ENCODE results near the gene C1QTNF3.

Gene C1QTNF3

DNA sequence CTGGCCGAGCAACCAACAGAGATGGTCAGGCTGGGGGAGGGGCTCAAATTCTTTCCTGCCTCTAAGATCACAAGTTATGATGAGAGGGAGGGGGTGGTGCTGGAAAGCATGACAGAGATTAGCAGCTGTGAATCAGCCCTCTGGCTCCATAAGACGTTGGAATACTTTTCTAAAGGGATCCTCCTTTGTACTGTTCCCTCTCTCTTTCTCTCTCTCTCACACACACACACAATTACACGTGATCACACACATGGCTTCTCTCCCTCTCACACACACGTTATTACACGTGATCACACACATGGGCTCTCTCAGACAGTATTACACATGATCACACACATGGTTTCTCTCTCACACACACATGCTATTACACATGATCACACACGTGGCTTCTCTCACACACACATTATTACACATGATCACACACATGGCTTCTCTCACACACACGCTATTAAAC lies 58.3 kb downstream of the C1QTNF3 start, which contains the start of gene SLC45A2:
SLC45A2 (minus strand) TSS at position 23 of the 454 bp plus-strand sequence. CDS start 110 bp downstream, outside the sequence.
- CTCF ChIA-PET: interaction anchor here (1.0 to 6.7 kb wide), 2 partner anchors 13 to 15 kb away, joined by 4 to 38 read pairs; no protein-coding TSS in a partner anchor
- TF ChIP-seq, protein P1, sequence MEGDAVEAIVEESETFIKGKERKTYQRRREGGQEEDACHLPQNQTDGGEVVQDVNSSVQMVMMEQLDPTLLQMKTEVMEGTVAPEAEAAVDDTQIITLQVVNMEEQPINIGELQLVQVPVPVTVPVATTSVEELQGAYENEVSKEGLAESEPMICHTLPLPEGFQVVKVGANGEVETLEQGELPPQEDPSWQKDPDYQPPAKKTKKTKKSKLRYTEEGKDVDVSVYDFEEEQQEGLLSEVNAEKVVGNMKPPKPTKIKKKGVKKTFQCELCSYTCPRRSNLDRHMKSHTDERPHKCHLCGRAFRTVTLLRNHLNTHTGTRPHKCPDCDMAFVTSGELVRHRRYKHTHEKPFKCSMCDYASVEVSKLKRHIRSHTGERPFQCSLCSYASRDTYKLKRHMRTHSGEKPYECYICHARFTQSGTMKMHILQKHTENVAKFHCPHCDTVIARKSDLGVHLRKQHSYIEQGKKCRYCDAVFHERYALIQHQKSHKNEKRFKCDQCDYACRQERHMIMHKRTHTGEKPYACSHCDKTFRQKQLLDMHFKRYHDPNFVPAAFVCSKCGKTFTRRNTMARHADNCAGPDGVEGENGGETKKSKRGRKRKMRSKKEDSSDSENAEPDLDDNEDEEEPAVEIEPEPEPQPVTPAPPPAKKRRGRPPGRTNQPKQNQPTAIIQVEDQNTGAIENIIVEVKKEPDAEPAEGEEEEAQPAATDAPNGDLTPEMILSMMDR (IDR thresholded peaks at IDR 0.05; ENCODE audit: control extremely low read depth, extremely low read depth, low read depth, missing control alignments): no peak

DNA sequence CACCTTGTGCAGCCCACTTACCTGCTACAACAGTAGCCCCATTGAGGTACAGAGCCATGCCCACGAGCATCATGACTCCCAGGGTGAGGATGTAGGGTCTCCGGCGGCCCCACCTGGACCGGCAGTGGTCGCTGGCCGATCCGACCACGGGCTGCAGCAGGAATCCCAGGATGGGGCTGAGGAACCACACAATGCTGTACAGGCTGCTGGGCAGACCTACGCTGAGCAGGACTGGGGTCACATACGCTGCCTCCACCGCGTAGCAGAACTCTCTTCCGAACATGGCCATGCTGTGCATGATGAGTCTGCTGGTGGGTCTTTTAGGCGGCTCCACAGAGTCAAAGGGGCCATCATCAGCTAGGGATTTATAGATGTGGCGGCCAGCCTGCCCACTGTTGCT lies 58.8 kb downstream of the C1QTNF3 start:
- DNase-seq (ENCODE audit: extremely low spot score): no peak
- CTCF ChIA-PET: interaction anchor here (1.0 to 6.7 kb wide), 2 partner anchors 13 to 14 kb away, joined by 4 to 38 read pairs; no protein-coding TSS in a partner anchor
- TF ChIP-seq, protein P1 (IDR thresholded peaks at IDR 0.05; ENCODE audit: control extremely low read depth, extremely low read depth, low read depth, missing control alignments): no peak
- POLR2A ChIA-PET: no interaction called here

More for the DNA sequence above, 58.3 kb downstream of the C1QTNF3 start, which contains the start of gene SLC45A2:
- no peak for DNase-seq (ENCODE audit: extremely low spot score)
- POLR2A ChIA-PET: no interaction called here

DNA sequence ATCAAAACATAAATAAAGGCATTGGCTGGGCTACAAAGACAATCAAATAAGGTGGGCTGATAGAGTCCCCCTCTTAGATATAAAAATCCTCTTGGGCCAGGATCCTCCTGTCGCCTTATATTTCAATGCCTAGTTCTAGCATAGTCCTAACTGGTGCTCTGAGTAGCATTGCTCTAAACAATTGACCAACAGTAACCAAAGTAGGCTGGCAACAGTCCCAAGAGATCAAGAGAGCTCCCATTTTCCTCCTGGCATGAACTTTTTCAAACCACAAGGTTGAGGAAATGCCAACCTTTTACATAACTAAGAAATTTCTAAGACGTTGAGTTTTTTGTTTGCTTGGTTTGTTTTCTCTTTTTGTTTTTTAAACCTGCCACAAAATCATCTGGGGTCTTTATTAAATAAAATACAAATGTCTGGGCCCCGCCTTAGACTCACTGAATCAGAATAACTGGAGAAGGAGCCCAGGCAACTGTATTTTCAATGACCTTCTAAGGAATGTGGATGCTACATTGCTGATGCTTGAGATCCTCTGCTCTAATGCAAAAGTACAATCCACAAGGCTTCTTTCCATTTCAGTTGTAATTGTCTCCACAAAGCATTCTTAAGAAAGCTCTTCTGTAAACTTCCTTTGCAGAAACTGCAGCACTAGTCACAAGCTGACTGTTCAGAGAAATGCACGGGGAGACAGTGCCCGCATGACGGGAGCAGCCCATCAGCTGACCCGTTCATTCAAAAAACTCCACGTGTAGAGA lies 61.4 kb downstream of the C1QTNF3 start:
- CTCF ChIA-PET: interaction anchor here (0.7 to 6.7 kb wide), 4 partner anchors 10 to 19 kb away, joined by 3 to 38 read pairs (median 3); no protein-coding TSS in a partner anchor
- POLR2A ChIA-PET: no interaction called here
- TF ChIP-seq, protein P1 (IDR thresholded peaks at IDR 0.05; ENCODE audit: control extremely low read depth, extremely low read depth, low read depth, missing control alignments): no peak
- no peak for DNase-seq (ENCODE audit: extremely low spot score)

DNA sequence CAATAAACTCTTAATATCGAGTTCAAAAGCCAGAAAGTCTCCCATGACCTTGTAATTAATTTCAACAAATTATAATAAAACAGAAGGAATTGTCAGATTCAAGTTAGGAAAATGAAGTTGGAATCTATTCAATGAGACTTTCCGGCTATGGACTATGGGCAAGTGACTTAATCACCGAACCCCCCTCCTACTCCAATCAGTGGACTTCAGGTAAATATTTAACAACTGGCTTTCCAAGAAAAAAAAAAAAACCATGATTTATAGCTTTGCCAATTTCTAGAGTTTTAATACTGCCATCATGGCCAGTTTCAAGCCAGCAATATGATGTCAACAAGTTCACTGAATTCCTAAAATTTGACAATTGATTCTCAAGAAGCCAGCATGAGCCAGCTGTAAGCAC lies 63.0 kb downstream of the C1QTNF3 start:
- ChIA-PET POLR2A (no interaction called here), CTCF (interaction anchor here (0.6 to 6.7 kb wide), 4 partner anchors 10 to 46 kb away, joined by 3 to 38 read pairs (median 3); no protein-coding TSS in a partner anchor)
- DNase-seq (ENCODE audit: extremely low spot score): no peak
- TF ChIP-seq, protein P1 (IDR thresholded peaks at IDR 0.05; ENCODE audit: control extremely low read depth, extremely low read depth, low read depth, missing control alignments): no peak

DNA sequence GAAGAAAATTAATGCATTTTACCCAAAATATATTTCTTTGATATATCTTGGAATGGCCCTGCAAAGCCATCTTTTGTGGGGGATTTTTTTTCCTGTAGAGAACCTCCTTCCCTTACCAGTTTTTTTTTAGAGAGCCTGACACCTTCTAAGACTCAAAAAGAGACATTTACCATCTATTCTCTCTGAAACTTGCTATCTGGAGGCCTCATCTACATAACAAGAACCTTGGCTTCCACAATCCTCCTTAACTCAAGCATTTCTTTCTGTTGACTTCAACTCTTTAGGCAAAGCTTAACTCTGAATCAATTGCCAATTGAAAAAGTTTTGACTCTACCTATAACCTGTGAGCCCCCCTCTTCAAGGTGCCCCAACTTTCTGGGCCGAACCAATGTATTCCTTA lies 64.7 kb downstream of the C1QTNF3 start:
- ChIA-PET CTCF (interaction anchor here (0.8 to 6.7 kb wide), 4 partner anchors 8 to 550 kb away, joined by 3 to 38 read pairs (median 4); no protein-coding TSS in a partner anchor), POLR2A (no interaction called here)
- TF ChIP-seq, protein P1 (IDR thresholded peaks at IDR 0.05; ENCODE audit: control extremely low read depth, extremely low read depth, low read depth, missing control alignments): no peak
- DNase-seq (ENCODE audit: extremely low spot score): no peak

DNA sequence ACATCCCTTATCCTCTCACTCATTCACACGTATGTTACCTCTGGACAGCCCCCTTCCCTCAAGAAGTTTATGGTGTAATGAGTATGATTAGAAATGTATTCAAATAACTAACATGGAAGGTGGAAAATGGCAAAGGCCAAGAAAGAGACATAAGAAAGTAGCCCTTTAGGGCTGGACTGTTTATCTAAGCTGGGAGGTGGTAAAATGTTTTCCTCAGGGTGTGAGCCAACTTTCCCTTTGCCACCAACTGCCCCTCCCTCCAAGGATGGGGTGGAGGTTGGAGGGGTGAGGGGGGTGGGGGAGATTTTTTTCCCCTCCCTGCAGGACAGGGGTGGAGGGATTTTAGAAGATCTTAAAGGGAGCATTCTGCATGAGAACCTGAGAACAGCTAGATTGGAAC lies 66.7 kb downstream of the C1QTNF3 start:
- ChIA-PET CTCF (interaction anchor here (1.1 to 1.2 kb wide), 2 partner anchors 19 to 21 kb away, joined by 3 to 4 read pairs; no protein-coding TSS in a partner anchor), POLR2A (no interaction called here)

More for the DNA sequence above, 66.7 kb downstream of the C1QTNF3 start:
- no peak for DNase-seq (ENCODE audit: extremely low spot score)
- TF ChIP-seq, protein P1 (IDR thresholded peaks at IDR 0.05; ENCODE audit: control extremely low read depth, extremely low read depth, low read depth, missing control alignments): no peak

Data from GM10248 (cell line).